RKO (cell line): Measurements from ENCODE around the gene ISX.
A peak's percentile ranks its signal among the peaks of the same experiment; 100 is the strongest.

Experiments used
- DNase-seq: peaks from one replicate; pipeline ENCODE4 v3.0.0-alpha.2; 2016; ENCODE audit warnings: low spot score

The ISX gene

GRCh38 chr22:35053060-35053835 lies 12.7 kb upstream of the ISX start:
- DNase-seq: no peak

- no peak for DNase-seq
Measured at GRCh38 chr22:35054064-35054463, 11.9 kb upstream of the ISX start.

GRCh38 chr22:35056486-35056885 lies 9.5 kb upstream of the ISX start:
- DNase-seq: no peak

GRCh38 chr22:35057155-35057554 lies 8.8 kb upstream of the ISX start:
- no peak for DNase-seq

- no peak for DNase-seq
Measured at GRCh38 chr22:35059632-35060031, 6.3 kb upstream of the ISX start.

GRCh38 chr22:35064664-35065063 lies 1.3 kb upstream of the ISX start:
- DNase-seq: peak; percentile 3

- no peak for DNase-seq
Measured at GRCh38 chr22:35065183-35065582, 775 bp upstream of the ISX start.

GRCh38 chr22:35066768-35067167 lies 810 bp downstream of the ISX start:
- no peak for DNase-seq

- no peak for DNase-seq
Measured at GRCh38 chr22:35069541-35069940, 3.6 kb downstream of the ISX start.

- no peak for DNase-seq
Measured at GRCh38 chr22:35070451-35071093, 4.6 kb downstream of the ISX start.

- DNase-seq: no peak
Measured at GRCh38 chr22:35071784-35072183, 5.8 kb downstream of the ISX start.

GRCh38 chr22:35072925-35073324 lies 7.0 kb downstream of the ISX start:
- DNase-seq: peak; percentile 7

GRCh38 chr22:35074583-35074982 lies 8.6 kb downstream of the ISX start:
- no peak for DNase-seq

GRCh38 chr22:35076630-35077029 lies 10.7 kb downstream of the ISX start:
- no peak for DNase-seq

GRCh38 chr22:35085621-35086020 lies 19.7 kb downstream of the ISX start:
- DNase-seq: no peak

GRCh38 chr22:35089139-35089538 lies 23.2 kb downstream of the ISX start:
- no peak for DNase-seq

- no peak for DNase-seq
Measured at GRCh38 chr22:35092406-35092805, 26.4 kb downstream of the ISX start.

- no peak for DNase-seq
Measured at GRCh38 chr22:35098921-35099320, 33.0 kb downstream of the ISX start.

- no peak for DNase-seq
Measured at GRCh38 chr22:35099883-35100282, 33.9 kb downstream of the ISX start.

GRCh38 chr22:35102663-35103062 lies 36.7 kb downstream of the ISX start:
- DNase-seq: peak; percentile 2

- DNase-seq: no peak
Measured at GRCh38 chr22:35103761-35104160, 37.8 kb downstream of the ISX start.

- DNase-seq: no peak
Measured at GRCh38 chr22:35104491-35104890, 38.5 kb downstream of the ISX start.

- DNase-seq: no peak
Measured at GRCh38 chr22:35109616-35110015, 43.7 kb downstream of the ISX start.

GRCh38 chr22:35111244-35111643 lies 45.3 kb downstream of the ISX start:
- DNase-seq: no peak
